ENCODE data around the gene CDYL. TPM values are rescaled to one million over a fixed set of nuclear protein-coding genes. Genes with fewer than 3 reads are reported as not detected.

Gene CDYL
- total and polyA plus RNA-seq, 4 donors = 3.3 to 25.4 (median 11.0) TPM

- H3K36me3 ChIP-seq (ENCODE audit: control insufficient read depth in 4 of 4, insufficient read depth in 3 of 4, low read depth in 1 of 4, low read length in 3 of 4) = peaks cover 3 to 17% (median 11%) of the 10 kb centered on the region in 4 donors
- no peak overlapping the region for H3K9ac ChIP-seq (ENCODE audit: low read depth in 1 of 2, low read length in 2 of 2)
- no peaks in the 10 kb centered on the region for H3K9me3 ChIP-seq (ENCODE audit: control insufficient read depth in 4 of 4, low read length in 3 of 4)
- H3K4me3 ChIP-seq (ENCODE audit: low read depth in 1 of 3, low read length in 3 of 3) = no peak overlapping the region
- no peak for TF ChIP-seq GABPA (IDR thresholded peaks at IDR 0.05 in 1 of 2, conservative IDR thresholded peaks at IDR 0.05 in 1 of 2)
- TF ChIP-seq TAF1 (conservative IDR thresholded peaks at IDR 0.05) = no peak
- TF ChIP-seq ZBTB33 (IDR thresholded peaks at IDR 0.05) = no peak
- TF ChIP-seq, protein P1, sequence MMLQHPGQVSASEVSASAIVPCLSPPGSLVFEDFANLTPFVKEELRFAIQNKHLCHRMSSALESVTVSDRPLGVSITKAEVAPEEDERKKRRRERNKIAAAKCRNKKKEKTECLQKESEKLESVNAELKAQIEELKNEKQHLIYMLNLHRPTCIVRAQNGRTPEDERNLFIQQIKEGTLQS (IDR thresholded peaks at IDR 0.05) = no peak
- no peak for DNase-seq (ENCODE audit: low spot score)
- H3K27me3 ChIP-seq (ENCODE audit: control insufficient read depth in 4 of 4, insufficient read depth in 4 of 4, low read length in 3 of 4) = no peaks in the 10 kb centered on the region
- no peak overlapping the region for H3K27ac ChIP-seq (ENCODE audit: low read depth in 1 of 2, low read length in 2 of 2)
- H3K4me1 ChIP-seq (ENCODE audit: control insufficient read depth in 4 of 4, insufficient read depth in 4 of 4, low read length in 3 of 4) = no peaks in the 10 kb centered on the region
- 94% methylated on average over 15 of the region's 15 CpGs for WGBS
Observed at GRCh38 chr6:4948781-4949450, 172.7 kb downstream of the CDYL start.

DNA sequence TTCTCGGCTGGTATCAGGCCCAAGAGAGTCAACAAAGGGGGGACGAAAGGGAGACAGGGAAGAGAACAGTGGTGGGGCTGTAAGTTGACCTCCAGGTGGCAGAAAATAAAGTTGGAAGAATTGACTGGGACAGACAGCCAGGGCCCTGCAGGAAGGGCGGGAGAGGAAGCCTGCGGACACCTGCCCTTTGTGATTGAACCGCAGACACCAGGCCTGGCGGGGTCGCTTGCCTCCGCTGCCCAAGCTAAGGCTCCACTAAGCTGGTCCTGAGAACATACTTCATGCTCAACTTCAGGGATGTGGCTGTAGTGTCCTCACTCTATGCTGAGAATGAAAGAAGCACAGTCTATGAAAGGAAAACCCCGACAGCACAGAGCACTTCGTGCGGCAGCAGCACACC is 173.9 kb downstream of the CDYL start:
- WGBS = 98% methylated on average over 11 of the region's 11 CpGs
- Histone ChIP-seq H3K36me3 (ENCODE audit: control insufficient read depth in 4 of 4, insufficient read depth in 3 of 4, low read depth in 1 of 4, low read length in 3 of 4) (peaks cover 3 to 19% (median 10%) of the 10 kb centered on the region in 4 donors), H3K27me3 (ENCODE audit: control insufficient read depth in 4 of 4, insufficient read depth in 4 of 4, low read length in 3 of 4) (no peaks in the 10 kb centered on the region), H3K4me3 (ENCODE audit: low read depth in 1 of 3, low read length in 3 of 3) (no peak overlapping the region), H3K9me3 (ENCODE audit: control insufficient read depth in 4 of 4, low read length in 3 of 4) (no peaks in the 10 kb centered on the region), H3K27ac (ENCODE audit: low read depth in 1 of 2, low read length in 2 of 2) (no peak overlapping the region), H3K9ac (ENCODE audit: low read depth in 1 of 2, low read length in 2 of 2) (no peak overlapping the region), H3K4me1 (ENCODE audit: control insufficient read depth in 4 of 4, insufficient read depth in 4 of 4, low read length in 3 of 4) (no peaks in the 10 kb centered on the region)
- TF ChIP-seq, protein P1 (IDR thresholded peaks at IDR 0.05) = no peak
- TF ChIP-seq GABPA (IDR thresholded peaks at IDR 0.05 in 1 of 2, conservative IDR thresholded peaks at IDR 0.05 in 1 of 2) (no peak), EGR1 (IDR thresholded peaks at IDR 0.05; ENCODE audit: low read depth in 2 of 2) (no peak), SP1 (IDR thresholded peaks at IDR 0.05) (no peak), TAF1 (conservative IDR thresholded peaks at IDR 0.05) (no peak), NR2F2 (IDR thresholded peaks at IDR 0.05) (no peak), JUND (IDR thresholded peaks at IDR 0.05) (no peak), HNF4A (conservative IDR thresholded peaks at IDR 0.05) (no peak), HNF4G (IDR thresholded peaks at IDR 0.05) (no peak), FOXA1 (IDR thresholded peaks at IDR 0.05) (no peak), RXRA (IDR thresholded peaks at IDR 0.05) (no peak), YY1 (IDR thresholded peaks at IDR 0.05) (no peak)
- TF ChIP-seq, protein P2, sequence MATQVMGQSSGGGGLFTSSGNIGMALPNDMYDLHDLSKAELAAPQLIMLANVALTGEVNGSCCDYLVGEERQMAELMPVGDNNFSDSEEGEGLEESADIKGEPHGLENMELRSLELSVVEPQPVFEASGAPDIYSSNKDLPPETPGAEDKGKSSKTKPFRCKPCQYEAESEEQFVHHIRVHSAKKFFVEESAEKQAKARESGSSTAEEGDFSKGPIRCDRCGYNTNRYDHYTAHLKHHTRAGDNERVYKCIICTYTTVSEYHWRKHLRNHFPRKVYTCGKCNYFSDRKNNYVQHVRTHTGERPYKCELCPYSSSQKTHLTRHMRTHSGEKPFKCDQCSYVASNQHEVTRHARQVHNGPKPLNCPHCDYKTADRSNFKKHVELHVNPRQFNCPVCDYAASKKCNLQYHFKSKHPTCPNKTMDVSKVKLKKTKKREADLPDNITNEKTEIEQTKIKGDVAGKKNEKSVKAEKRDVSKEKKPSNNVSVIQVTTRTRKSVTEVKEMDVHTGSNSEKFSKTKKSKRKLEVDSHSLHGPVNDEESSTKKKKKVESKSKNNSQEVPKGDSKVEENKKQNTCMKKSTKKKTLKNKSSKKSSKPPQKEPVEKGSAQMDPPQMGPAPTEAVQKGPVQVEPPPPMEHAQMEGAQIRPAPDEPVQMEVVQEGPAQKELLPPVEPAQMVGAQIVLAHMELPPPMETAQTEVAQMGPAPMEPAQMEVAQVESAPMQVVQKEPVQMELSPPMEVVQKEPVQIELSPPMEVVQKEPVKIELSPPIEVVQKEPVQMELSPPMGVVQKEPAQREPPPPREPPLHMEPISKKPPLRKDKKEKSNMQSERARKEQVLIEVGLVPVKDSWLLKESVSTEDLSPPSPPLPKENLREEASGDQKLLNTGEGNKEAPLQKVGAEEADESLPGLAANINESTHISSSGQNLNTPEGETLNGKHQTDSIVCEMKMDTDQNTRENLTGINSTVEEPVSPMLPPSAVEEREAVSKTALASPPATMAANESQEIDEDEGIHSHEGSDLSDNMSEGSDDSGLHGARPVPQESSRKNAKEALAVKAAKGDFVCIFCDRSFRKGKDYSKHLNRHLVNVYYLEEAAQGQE (IDR thresholded peaks at IDR 0.05) = no peak
- TF ChIP-seq, protein P3, sequence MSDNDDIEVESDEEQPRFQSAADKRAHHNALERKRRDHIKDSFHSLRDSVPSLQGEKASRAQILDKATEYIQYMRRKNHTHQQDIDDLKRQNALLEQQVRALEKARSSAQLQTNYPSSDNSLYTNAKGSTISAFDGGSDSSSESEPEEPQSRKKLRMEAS (IDR thresholded peaks at IDR 0.05) = no peak
- TF ChIP-seq, protein P4, sequence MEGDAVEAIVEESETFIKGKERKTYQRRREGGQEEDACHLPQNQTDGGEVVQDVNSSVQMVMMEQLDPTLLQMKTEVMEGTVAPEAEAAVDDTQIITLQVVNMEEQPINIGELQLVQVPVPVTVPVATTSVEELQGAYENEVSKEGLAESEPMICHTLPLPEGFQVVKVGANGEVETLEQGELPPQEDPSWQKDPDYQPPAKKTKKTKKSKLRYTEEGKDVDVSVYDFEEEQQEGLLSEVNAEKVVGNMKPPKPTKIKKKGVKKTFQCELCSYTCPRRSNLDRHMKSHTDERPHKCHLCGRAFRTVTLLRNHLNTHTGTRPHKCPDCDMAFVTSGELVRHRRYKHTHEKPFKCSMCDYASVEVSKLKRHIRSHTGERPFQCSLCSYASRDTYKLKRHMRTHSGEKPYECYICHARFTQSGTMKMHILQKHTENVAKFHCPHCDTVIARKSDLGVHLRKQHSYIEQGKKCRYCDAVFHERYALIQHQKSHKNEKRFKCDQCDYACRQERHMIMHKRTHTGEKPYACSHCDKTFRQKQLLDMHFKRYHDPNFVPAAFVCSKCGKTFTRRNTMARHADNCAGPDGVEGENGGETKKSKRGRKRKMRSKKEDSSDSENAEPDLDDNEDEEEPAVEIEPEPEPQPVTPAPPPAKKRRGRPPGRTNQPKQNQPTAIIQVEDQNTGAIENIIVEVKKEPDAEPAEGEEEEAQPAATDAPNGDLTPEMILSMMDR (IDR thresholded peaks at IDR 0.05; ENCODE audit: low read depth, low read length, missing input control) = no peak
- DNase-seq (ENCODE audit: low spot score) = peak; percentile 27

Measured in liver (tissue), 9 donors.